ENCODE measurements around the gene PITPNM3.

DNA sequence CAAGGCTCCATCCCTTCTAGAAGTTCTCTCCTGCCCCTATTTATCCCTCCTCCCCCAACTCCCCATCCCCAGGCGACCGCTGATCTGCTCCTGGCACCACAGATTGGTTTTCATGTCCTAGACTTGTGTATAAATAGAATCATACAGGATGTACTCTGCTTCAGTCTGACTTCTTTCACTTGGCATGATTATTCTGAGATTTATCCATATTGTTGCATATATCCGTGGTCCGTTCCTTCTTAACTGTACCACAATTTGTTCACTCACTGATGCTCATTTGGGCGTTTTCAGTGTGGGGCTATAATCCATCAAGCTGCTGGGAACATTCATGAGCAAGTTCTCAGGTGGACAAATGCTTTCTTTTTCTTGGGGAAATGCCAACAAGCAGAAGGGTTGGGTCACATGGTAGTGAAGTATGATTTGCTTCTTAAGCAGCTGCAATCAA lies 23.9 kb downstream of the PITPNM3 start:
- TF ChIP-seq, protein P1, sequence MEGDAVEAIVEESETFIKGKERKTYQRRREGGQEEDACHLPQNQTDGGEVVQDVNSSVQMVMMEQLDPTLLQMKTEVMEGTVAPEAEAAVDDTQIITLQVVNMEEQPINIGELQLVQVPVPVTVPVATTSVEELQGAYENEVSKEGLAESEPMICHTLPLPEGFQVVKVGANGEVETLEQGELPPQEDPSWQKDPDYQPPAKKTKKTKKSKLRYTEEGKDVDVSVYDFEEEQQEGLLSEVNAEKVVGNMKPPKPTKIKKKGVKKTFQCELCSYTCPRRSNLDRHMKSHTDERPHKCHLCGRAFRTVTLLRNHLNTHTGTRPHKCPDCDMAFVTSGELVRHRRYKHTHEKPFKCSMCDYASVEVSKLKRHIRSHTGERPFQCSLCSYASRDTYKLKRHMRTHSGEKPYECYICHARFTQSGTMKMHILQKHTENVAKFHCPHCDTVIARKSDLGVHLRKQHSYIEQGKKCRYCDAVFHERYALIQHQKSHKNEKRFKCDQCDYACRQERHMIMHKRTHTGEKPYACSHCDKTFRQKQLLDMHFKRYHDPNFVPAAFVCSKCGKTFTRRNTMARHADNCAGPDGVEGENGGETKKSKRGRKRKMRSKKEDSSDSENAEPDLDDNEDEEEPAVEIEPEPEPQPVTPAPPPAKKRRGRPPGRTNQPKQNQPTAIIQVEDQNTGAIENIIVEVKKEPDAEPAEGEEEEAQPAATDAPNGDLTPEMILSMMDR (conservative IDR thresholded peaks at IDR 0.05 in 1 of 2, IDR thresholded peaks at IDR 0.05 in 1 of 2; ENCODE audit: low read depth in 1 of 2, low read length in 2 of 2), result no peak
- TF ChIP-seq EZH2 (IDR thresholded peaks at IDR 0.05; ENCODE audit: low read length, missing control alignments), result no peak

Data from fibroblast of lung (primary cell).